Mammary epithelial cell (primary cell): ENCODE measurements around the gene IL27RA.

Experiments
- EZH2 ChIP-seq: IDR thresholded peaks from 2 replicates; pipeline ENCODE4 v1.6.1; 2012; ENCODE audit warnings: low read length, inconsistent platforms, borderline replicate concordance
- TF ChIP-seq, protein P1 (sequence below), 2 donors: IDR thresholded peaks in 1 of 2; conservative IDR thresholded peaks in 1 of 2; 2 replicates each; pipeline ENCODE4 v1.5.1; 2011 to 2012; ENCODE audit warnings: inconsistent platforms in 2 of 2, low read length in 2 of 2, mild to moderate bottlenecking in 2 of 2, control low read depth in 1 of 2, low read depth in 1 of 2; ENCODE audit not compliant: insufficient read depth in 1 of 2; ENCODE audit errors: extremely low read depth in 1 of 2

DNA sequence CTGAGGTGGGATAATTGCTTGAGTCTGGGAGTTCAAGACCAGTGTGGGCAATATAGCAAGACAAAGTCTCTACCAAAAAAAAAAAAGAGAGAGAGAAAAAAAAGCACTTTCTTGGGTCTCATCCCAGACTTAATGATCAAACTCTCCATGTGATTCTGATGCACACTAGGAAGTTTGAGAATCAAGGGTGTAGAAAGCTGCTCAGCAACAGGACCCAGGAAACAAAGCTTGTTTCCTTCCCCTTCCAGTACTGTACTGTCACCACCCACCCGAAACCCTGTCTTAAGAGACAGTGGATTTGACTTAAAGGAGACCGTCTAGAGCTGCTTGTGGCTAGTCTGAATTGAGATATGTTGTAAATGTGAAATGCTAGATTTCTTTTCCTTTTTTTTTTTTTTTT, 46.8 kb downstream of the IL27RA start:
- TF ChIP-seq EZH2, result no peak
- TF ChIP-seq, protein P1, sequence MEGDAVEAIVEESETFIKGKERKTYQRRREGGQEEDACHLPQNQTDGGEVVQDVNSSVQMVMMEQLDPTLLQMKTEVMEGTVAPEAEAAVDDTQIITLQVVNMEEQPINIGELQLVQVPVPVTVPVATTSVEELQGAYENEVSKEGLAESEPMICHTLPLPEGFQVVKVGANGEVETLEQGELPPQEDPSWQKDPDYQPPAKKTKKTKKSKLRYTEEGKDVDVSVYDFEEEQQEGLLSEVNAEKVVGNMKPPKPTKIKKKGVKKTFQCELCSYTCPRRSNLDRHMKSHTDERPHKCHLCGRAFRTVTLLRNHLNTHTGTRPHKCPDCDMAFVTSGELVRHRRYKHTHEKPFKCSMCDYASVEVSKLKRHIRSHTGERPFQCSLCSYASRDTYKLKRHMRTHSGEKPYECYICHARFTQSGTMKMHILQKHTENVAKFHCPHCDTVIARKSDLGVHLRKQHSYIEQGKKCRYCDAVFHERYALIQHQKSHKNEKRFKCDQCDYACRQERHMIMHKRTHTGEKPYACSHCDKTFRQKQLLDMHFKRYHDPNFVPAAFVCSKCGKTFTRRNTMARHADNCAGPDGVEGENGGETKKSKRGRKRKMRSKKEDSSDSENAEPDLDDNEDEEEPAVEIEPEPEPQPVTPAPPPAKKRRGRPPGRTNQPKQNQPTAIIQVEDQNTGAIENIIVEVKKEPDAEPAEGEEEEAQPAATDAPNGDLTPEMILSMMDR (conservative IDR thresholded peaks at IDR 0.05 in 1 of 2, IDR thresholded peaks at IDR 0.05 in 1 of 2; ENCODE audit: extremely low read depth in 1 of 2, insufficient read depth in 1 of 2, low read depth in 1 of 2, low read length in 2 of 2), result no peak
